ENCODE results near the gene NGF.

DNA sequence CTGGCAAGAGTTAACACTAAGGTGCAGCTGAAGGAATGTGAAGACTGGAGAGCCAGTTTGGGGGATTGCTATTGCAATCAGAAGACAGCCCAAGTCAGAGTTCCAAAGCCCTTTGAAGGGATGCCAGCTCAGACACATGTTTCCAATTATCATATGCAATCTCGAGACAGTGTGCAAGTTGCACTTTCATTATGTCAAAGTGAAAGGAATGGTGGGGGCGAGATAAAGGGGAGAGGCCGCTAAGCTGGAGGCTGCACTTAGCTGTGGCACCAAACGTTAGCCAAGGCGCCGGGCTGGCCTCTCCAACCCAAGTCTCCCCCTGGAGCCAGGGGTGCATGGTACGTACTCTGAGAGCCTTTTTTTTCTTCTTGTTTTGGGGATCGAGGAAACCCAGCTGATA is 58.0 kb downstream of the NGF start:
- TF ChIP-seq, protein P1, sequence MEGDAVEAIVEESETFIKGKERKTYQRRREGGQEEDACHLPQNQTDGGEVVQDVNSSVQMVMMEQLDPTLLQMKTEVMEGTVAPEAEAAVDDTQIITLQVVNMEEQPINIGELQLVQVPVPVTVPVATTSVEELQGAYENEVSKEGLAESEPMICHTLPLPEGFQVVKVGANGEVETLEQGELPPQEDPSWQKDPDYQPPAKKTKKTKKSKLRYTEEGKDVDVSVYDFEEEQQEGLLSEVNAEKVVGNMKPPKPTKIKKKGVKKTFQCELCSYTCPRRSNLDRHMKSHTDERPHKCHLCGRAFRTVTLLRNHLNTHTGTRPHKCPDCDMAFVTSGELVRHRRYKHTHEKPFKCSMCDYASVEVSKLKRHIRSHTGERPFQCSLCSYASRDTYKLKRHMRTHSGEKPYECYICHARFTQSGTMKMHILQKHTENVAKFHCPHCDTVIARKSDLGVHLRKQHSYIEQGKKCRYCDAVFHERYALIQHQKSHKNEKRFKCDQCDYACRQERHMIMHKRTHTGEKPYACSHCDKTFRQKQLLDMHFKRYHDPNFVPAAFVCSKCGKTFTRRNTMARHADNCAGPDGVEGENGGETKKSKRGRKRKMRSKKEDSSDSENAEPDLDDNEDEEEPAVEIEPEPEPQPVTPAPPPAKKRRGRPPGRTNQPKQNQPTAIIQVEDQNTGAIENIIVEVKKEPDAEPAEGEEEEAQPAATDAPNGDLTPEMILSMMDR (IDR thresholded peaks at IDR 0.05): no peak
- TF ChIP-seq EZH2 (IDR thresholded peaks at IDR 0.05; ENCODE audit: borderline replicate concordance, insufficient read depth, low read depth, low read length, poor library complexity, severe bottlenecking): no peak
